HCT116 (cell line): ENCODE measurements around the gene COL26A1.

ENCODE experiments used
- CEBPB ChIP-seq: IDR thresholded peaks from 2 replicates; pipeline ENCODE4 v1.6.1; 2012; ENCODE audit warnings: low read depth
- EGR1 ChIP-seq: IDR thresholded peaks from 2 replicates; pipeline ENCODE4 v1.6.1; 2012; ENCODE audit warnings: low read depth
- ELF1 ChIP-seq: IDR thresholded peaks from 2 replicates; pipeline ENCODE4 v1.6.1; 2012; ENCODE audit warnings: low read depth, borderline replicate concordance
- EZH2 ChIP-seq: fragments of 200-600 bp; sonication (generic); IDR thresholded peaks from 2 replicates; pipeline ENCODE4 v1.6.1; 2017; ENCODE audit warnings: antibody characterized with exemption, mixed run types
- EZH2phosphoT487 ChIP-seq: fragments of 200-600 bp; IDR thresholded peaks from 2 replicates; pipeline ENCODE4 v1.6.1; 2018; ENCODE audit warnings: antibody characterized with exemption, borderline replicate concordance
- JUND ChIP-seq: IDR thresholded peaks from 2 replicates; pipeline ENCODE4 v1.6.1; 2012
- POLR2A ChIP-seq: IDR thresholded peaks from 2 replicates; pipeline ENCODE4 v1.7.0; 2011; ENCODE audit warnings: borderline replicate concordance; ENCODE audit not compliant: insufficient read depth, insufficient read length; ENCODE audit errors: extremely low read depth
- POLR2AphosphoS5 ChIP-seq: IDR thresholded peaks from 2 replicates; pipeline ENCODE4 v1.6.1; 2011; ENCODE audit warnings: mild to moderate bottlenecking, low read depth, low read length, moderate library complexity
- SIN3A ChIP-seq: IDR thresholded peaks from 2 replicates; pipeline ENCODE4 v1.6.1; 2012; ENCODE audit warnings: low read depth
- SP1 ChIP-seq: IDR thresholded peaks from 2 replicates; pipeline ENCODE4 v1.6.1; 2012; ENCODE audit warnings: low read depth
- TF ChIP-seq, protein P1 (sequence below), 3 experiments: fragments of 200-600 bp in 1 of 3; sonication (generic) in 1 of 3; IDR thresholded peaks in 2 of 3; conservative IDR thresholded peaks in 1 of 3; 2 replicates each; pipeline ENCODE4 v1.5.1; 2012 to 2017; ENCODE audit warnings: low read depth in 2 of 3, low read length in 2 of 3, antibody characterized with exemption in 1 of 3, borderline replicate concordance in 1 of 3, control low read depth in 1 of 3, mild to moderate bottlenecking in 1 of 3, mixed read lengths in 1 of 3, mixed run types in 1 of 3, moderate library complexity in 1 of 3; ENCODE audit not compliant: insufficient read depth in 1 of 3
- TF ChIP-seq, protein P2 (sequence below): IDR thresholded peaks from 2 replicates; pipeline ENCODE4 v1.6.1; 2012; ENCODE audit warnings: low read depth
- TF ChIP-seq, protein P3 (sequence below): IDR thresholded peaks from 2 replicates; pipeline ENCODE4 v1.6.1; 2011; ENCODE audit warnings: mild to moderate bottlenecking, low read length, moderate library complexity; ENCODE audit not compliant: insufficient replicate concordance; ENCODE audit errors: extremely low read depth

DNA sequence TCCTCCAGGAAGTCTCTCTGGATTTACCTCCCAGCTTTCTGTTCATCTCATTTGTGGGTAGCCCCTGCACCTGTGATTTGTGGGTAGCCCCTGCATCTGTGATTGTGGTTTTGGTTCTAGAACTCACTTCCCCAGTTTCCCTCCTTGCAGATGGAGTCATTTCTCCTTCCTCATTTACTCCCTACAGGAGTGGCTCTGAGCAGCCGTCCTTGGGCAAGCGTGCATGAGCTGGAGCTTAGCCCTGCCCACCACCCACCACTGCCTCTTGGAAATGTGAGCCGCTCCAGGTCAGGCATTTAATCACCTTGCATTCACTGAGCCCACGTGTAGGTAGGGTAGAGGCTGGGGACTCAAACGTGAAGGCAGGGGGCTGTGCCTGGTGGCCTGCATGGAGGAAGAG lies 8.2 kb downstream of the COL26A1 start:
- TF ChIP-seq EZH2 = no peak
- no peak for TF ChIP-seq POLR2AphosphoS5
- no peak for TF ChIP-seq EZH2phosphoT487
- TF ChIP-seq, protein P1, sequence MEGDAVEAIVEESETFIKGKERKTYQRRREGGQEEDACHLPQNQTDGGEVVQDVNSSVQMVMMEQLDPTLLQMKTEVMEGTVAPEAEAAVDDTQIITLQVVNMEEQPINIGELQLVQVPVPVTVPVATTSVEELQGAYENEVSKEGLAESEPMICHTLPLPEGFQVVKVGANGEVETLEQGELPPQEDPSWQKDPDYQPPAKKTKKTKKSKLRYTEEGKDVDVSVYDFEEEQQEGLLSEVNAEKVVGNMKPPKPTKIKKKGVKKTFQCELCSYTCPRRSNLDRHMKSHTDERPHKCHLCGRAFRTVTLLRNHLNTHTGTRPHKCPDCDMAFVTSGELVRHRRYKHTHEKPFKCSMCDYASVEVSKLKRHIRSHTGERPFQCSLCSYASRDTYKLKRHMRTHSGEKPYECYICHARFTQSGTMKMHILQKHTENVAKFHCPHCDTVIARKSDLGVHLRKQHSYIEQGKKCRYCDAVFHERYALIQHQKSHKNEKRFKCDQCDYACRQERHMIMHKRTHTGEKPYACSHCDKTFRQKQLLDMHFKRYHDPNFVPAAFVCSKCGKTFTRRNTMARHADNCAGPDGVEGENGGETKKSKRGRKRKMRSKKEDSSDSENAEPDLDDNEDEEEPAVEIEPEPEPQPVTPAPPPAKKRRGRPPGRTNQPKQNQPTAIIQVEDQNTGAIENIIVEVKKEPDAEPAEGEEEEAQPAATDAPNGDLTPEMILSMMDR (IDR thresholded peaks at IDR 0.05 in 2 of 3, conservative IDR thresholded peaks at IDR 0.05 in 1 of 3; ENCODE audit: borderline replicate concordance in 1 of 3, insufficient read depth in 1 of 3, low read depth in 2 of 3, low read length in 2 of 3) = no peak
- no peak for TF ChIP-seq POLR2A
- no peak for TF ChIP-seq JUND
- TF ChIP-seq, protein P2, sequence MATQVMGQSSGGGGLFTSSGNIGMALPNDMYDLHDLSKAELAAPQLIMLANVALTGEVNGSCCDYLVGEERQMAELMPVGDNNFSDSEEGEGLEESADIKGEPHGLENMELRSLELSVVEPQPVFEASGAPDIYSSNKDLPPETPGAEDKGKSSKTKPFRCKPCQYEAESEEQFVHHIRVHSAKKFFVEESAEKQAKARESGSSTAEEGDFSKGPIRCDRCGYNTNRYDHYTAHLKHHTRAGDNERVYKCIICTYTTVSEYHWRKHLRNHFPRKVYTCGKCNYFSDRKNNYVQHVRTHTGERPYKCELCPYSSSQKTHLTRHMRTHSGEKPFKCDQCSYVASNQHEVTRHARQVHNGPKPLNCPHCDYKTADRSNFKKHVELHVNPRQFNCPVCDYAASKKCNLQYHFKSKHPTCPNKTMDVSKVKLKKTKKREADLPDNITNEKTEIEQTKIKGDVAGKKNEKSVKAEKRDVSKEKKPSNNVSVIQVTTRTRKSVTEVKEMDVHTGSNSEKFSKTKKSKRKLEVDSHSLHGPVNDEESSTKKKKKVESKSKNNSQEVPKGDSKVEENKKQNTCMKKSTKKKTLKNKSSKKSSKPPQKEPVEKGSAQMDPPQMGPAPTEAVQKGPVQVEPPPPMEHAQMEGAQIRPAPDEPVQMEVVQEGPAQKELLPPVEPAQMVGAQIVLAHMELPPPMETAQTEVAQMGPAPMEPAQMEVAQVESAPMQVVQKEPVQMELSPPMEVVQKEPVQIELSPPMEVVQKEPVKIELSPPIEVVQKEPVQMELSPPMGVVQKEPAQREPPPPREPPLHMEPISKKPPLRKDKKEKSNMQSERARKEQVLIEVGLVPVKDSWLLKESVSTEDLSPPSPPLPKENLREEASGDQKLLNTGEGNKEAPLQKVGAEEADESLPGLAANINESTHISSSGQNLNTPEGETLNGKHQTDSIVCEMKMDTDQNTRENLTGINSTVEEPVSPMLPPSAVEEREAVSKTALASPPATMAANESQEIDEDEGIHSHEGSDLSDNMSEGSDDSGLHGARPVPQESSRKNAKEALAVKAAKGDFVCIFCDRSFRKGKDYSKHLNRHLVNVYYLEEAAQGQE = no peak
- no peak for TF ChIP-seq EGR1
- TF ChIP-seq, protein P3, sequence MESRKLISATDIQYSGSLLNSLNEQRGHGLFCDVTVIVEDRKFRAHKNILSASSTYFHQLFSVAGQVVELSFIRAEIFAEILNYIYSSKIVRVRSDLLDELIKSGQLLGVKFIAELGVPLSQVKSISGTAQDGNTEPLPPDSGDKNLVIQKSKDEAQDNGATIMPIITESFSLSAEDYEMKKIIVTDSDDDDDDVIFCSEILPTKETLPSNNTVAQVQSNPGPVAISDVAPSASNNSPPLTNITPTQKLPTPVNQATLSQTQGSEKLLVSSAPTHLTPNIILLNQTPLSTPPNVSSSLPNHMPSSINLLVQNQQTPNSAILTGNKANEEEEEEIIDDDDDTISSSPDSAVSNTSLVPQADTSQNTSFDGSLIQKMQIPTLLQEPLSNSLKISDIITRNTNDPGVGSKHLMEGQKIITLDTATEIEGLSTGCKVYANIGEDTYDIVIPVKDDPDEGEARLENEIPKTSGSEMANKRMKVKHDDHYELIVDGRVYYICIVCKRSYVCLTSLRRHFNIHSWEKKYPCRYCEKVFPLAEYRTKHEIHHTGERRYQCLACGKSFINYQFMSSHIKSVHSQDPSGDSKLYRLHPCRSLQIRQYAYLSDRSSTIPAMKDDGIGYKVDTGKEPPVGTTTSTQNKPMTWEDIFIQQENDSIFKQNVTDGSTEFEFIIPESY = no peak
- TF ChIP-seq ELF1 = no peak
- no peak for TF ChIP-seq CEBPB
- TF ChIP-seq SP1 = no peak
- no peak for TF ChIP-seq SIN3A
